Measurements from ENCODE around the gene ZNF556.
A peak's percentile ranks its signal among the peaks of the same experiment; 100 is the strongest.

ZNF556 gene

DNA sequence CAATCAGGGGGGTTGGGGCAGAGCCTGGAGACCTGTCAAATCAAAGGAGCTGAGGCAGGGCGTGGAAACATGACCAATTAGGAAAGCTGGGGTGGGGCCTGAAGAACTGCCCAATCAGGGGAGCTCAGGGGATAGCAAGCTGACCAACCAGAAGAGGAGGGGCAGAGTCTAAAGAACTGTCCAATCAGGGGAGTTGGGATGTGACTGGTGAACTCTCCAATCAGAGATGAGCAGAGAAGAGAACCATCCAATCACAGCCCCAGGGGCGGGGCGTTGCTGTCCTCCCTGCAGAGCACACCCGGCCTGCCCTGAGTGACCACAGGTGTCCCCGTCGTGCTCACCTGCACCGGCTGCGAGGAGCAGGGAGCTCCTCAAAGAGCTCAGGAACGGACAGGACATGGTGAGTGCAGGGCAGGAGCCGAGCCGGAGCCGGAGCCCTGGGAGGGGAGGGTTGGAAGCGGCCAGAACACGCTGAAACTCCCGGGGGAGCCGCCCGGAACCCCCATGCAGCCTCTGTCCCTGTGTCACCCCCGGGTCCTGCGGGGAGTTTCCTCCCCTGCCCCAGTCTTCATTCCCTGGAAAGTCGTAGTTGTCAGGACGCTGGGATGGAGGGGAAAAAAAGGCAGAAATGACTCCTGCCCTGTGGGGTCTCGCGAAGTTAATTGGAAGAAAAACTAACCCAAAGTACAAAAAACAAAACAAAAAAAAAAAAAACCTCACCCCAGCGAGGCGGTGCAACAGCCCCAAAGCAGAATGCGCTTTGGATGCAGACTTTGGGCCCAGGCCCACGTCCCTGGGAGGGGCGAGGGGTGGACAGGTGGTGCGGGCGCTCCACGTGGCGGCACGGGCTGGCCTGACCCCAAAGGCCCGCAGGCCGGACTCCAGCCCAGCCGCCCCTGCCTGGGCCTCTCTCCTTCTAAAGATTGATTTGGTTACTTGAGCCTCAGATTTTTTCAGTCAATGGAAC lies at the start of gene ZNF556:
Gene ZNF556, plus strand, starts transcription at position 311 of the 967 bp plus-strand sequence. Its CDS starts 87 bp downstream, at position 398.
- H3K4me3 ChIP-seq (ENCODE audit: low read depth, low read length): peak within 1 kb of the TSS; percentile 45
- no peak for DNase-seq (ENCODE audit: low read depth)

DNA sequence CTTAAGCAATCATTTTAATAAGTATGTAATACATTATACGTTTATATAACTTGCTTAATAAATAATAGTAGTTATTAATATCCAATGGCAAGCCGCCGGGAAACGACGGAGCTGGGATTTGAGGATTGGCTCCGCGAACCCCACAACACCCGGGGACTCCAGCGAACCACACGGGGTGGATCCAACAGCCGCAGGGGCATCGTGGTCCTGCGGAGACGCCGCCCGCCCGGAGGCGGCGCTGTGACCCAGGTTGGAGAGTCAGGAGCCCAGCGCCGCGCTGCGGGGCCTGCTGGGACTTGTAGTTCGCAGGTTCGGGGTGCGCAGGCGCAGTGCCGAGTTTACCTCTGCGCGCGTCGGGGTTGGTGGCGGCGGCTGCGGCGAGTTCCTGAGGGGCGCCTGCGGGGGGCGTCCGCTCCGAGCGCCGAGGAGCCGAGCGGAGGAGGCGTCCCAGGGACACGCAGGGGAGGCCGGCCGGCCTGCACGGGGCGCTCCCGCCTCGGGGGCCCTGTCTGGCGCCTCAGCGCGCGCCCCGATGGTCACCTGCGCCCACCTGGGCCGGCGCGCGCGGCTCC lies 47.5 kb upstream of the ZNF556 start, which contains the start of gene ZNF554:
Gene ZNF554, plus strand, starts transcription at position 329 of the 572 bp plus-strand sequence. Its CDS starts 204 bp downstream, at position 533.
- H3K4me3 ChIP-seq (ENCODE audit: low read depth, low read length): peak within 1 kb of the TSS; percentile 82
- peak; percentile 81 for DNase-seq (ENCODE audit: low read depth)

DNA sequence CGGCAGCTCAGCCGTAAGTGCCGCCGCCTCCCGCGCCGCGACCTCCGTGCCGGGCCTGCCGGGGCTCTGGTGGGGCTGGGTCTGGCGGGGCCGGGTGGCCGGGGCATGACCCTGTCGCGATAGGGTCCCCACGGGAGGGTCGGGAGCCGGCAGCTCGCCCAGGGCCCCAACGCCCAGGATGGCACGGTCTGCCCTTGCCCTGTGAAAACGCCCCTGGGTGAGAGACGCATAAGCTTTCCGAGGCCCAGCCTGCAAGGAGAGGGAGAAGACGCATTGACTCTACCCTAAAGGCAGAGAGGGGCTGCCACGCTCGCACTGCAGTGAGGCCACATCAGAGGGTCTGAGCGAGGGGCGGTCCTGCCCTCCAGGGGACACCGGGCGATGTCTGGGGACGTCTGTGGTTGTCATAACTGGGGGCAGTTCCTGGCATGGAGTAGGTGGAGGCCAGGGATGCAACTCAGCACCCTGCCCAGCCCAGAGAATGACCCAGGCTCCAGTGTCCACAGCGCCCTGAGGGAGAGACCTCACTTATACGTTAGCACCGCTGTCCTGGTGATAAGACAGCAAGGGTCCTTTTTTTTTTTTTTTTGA lies 46.9 kb upstream of the ZNF556 start:
- peak overlapping the region; percentile 82 for H3K4me3 ChIP-seq (ENCODE audit: low read depth, low read length)
- DNase-seq (ENCODE audit: low read depth): no peak

DNA sequence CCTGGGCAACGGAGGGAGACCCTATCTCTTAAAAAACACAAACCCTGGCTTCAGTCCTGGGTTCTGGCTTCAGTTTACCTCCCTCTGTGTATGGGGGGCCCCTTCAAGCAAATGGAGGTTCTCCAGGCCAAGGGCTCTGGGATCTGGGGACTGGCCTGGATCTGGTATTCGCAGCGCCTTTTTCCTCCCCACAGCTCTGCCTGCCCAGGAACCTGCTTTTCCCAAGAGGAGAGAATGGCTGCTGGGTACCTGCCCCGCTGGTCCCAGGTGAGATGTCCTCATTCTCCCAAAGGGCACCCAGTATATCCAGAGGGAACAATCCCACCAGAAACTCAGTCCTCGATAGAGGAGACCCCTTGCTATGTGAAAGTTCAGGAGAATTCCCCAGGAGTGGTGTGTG lies 44.3 kb upstream of the ZNF556 start:
- H3K4me3 ChIP-seq (ENCODE audit: low read depth, low read length): no peak overlapping the region
- no peak for DNase-seq (ENCODE audit: low read depth)

DNA sequence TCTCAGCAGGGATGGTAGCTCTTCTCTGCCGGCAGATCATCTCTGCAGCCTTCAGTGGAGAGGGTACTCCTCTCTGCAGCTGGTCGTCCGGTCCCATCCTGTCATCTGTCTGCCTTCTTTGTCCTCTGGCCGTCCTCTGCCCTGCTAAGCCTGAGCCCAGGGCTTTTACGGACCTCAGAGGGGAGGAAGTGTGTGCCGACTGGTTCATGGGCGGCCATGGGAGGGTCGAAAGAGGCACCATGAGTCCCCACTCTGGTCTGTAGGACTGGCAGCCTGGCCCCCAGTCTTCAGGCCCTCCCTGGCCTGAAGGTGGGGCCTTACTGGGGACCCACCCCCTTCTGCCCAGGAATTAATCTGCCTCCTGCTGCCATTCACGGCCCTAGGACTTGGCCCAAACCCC lies 43.5 kb upstream of the ZNF556 start:
- no peak overlapping the region for H3K4me3 ChIP-seq (ENCODE audit: low read depth, low read length)
- DNase-seq (ENCODE audit: low read depth): no peak

DNA sequence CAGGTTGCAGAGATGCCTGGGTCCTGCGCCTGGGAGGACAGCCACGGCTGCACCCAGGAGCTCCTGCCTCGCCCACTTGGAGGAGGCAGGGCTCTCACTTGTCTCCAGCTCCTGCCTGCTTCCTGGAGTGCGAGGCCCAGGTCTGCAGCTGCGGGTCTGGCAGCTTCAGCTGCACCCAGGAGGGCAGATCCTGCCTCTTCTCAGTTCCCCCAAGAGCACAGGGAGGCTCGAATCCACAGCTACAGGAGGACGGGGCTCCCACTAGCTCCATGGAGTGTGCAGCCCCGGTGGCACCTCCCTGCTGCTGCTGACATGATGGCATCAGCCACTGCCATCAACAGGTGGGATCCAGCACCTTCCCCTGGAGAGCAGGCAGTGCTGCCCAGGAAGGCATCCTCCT lies 43.0 kb upstream of the ZNF556 start:
- DNase-seq (ENCODE audit: low read depth): no peak
- H3K4me3 ChIP-seq (ENCODE audit: low read depth, low read length): no peak overlapping the region

DNA sequence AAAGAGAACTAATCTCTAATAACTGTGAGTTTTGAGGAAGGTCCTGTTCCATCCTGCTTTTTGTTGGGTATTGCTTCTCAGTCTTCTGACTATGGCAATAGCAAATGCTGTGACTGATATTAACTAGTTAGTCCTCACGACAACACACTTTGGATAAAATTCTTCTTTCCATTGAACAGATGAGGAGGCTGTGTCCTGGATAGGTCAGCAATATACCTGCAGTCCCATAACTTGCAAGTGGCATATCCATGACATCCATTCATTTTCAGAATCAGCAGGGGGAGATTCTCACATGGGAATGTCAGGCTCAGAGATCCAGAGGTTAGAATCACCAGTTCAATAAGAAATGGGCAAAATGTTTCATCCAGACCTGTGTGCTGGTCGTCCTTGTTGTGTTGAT lies 40.1 kb upstream of the ZNF556 start:
- no peak for DNase-seq (ENCODE audit: low read depth)
- H3K4me3 ChIP-seq (ENCODE audit: low read depth, low read length): no peak overlapping the region

DNA sequence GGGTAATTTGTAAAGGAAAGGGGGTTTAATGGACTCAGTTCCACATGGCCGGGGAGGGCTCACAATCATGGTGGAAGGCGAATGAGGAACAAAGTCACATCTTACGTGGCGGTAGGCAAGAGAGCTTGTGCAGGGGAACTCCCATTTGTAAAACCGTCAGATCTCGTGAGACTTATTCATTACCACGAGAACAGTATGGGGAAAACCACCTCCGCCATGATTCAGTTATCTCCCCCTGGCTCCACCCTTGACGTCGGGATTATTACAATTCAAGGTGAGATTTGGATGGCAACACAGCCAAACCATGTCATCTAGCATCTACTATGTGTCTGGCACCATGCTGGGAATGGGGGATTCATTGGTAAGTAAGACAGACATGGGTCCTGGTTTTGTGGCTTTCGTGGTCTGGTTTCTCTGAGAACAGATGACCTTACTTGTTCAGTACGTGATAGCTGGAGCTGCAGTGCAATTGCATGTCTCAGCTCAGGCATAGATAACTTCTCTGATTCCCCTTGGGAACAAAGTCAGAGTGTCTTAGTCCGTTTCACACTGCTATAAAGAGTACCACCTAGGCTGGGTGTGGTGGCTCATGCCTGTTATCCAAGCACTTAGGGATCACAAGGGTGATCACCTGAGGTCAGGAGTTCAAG lies 39.2 kb upstream of the ZNF556 start:
- no peak for DNase-seq (ENCODE audit: low read depth)
- H3K4me3 ChIP-seq (ENCODE audit: low read depth, low read length): no peak overlapping the region

DNA sequence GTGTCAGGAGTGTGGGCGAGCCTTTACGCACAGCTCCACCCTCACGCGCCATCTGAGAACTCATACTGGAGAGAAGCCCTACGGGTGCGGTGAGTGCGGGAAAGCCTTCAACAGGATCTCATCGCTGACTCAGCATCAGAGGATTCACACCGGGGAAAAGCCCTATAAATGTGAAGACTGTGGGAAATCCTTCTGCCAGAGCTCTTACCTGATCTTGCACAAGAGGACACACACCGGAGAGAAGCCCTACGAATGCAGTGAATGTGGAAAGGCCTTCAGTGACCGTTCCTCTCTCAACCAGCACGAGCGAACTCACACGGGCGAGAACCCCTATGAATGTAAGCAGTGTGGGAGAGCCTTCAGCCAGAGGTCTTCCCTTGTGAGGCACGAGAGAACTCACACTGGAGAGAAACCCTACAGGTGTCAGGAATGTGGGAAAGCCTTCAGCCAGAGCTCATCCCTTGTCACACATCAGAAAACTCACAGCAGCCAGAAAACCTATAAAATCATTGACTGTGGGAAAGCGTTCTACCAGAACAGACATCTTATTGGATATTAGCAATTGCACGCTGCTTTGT lies 32.8 kb upstream of the ZNF556 start:
- no peak overlapping the region for H3K4me3 ChIP-seq (ENCODE audit: low read depth, low read length)
- DNase-seq (ENCODE audit: low read depth): no peak

DNA sequence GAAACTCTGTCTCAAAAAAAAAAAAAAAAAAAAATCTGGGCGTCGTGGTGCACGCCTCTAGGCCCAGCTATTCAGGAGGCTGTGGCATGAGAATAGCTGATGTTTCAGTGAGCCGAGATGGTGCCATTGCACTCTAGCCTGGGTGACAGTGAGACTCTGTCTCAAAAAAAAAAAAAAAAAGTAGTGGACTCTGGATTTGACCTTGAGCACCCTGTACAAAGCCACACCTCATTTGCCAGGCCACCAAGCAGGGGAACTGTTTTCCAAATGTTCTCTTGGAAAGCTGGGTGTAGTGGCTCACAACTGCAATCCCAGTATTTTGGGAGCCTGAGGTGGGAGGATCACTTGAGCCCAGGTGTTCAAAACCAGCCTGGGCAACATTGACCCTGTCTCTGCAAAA lies 29.7 kb upstream of the ZNF556 start:
- no peak overlapping the region for H3K4me3 ChIP-seq (ENCODE audit: low read depth, low read length)
- no peak for DNase-seq (ENCODE audit: low read depth)

DNA sequence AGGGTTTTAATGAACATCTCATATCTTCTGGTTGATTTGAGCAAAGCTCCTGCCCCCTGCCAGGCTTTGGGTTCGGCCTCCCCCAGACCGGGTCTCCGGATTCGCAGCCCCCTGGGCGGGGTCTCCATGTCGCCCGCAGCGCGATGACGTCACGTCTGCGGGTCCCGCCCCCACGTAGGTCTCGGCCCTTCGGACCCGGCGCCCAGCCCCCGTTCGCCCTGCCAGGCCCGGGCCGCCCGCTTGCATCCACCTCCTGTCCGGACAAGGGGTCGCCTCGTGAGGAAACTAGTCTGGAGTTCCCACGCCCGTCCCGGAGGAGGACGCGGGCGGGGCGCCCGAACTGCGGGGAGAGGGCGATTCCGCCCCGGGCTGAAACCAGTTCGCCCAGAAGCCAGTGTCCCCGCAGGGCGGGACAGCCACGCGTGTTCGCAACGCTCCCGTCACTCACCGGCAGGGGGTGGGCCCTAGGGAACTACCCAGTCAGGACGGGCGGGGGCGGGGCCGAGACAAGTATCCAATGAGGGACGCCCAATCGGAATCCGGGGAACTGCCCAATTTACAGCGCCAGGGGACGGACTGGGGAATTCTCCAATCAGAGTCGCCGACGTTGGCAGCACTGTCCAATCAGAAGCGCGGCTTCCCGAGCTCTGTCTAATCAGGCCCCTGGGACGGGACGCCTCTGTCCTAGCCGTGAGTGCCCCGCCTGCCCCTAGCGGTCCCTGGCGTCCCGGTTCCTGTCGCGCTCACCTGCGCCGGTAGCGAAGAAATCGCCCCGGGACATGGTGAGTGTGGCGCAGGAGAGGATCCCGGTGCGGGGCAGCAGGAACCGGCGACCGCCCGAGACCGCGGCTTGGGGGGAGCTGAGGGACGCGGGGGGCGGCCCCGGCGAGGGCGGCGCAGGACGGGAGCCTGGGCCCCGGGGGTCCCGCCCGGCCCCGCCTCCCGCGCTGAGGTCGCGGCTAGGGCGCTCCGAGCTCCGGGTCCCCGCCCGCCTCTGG lies 26.0 kb upstream of the ZNF556 start, which contains the start of gene ZNF555:
Gene ZNF555, plus strand, starts transcription at position 682 of the 998 bp plus-strand sequence. Its CDS starts 98 bp downstream, at position 780.
- peak within 1 kb of the TSS; percentile 78 for H3K4me3 ChIP-seq (ENCODE audit: low read depth, low read length)
- peak; percentile 95 for DNase-seq (ENCODE audit: low read depth)

DNA sequence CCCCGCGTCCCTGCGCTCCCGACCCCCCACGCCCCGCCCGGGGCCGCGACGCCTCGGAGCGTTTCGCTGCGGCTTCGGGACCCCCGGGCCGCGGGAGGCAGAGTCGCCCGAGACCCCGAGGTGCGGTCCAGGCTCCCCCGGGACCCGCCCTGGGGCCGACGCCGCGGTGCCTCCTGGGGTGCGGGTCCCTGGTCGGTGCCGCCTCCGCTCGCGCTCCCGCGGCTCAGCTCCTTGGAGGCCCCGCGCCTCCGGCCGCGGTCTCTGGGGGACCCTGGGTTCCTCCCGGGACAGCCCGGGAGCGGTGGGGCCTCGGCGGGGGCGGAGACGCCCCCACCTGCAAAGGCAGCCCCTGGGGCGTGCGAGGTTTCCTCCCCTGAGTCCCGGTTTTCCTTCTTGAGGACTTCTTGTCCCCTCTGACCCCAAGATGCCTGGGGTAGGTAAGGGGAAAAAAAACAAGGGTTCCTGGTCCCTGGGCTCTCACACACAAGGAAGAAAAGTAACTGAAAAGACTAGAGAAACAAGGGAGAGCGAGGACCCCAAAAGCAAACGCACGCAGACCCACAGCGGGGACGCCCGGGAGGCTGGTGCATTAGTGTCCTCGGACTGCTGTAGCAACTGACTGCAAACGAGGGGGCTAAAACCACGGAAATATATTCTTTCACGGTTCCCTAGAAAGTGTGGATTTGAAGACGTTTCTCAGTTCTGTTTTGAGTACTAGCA lies 25.1 kb upstream of the ZNF556 start:
- DNase-seq (ENCODE audit: low read depth): no peak
- peak overlapping the region; percentile 78 for H3K4me3 ChIP-seq (ENCODE audit: low read depth, low read length)

DNA sequence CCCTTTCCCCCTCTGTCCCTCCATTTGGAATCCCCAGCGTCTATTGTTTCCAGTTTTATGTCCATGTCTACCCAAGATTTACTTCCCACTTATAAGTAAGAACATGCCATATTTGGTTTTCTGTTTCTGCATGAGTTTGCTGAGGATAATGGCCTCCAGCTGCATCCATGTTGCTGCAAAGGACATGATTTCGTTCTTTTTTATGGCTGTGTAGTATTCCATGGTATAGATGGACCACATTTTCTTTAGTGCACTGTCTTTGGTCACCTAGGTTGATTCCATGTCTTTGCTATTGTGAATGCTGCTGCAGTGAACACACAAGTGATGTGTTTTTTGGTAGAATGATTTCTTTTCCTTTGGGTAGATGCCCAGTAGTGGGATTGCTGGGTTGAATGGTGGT lies 22.0 kb upstream of the ZNF556 start:
- no peak overlapping the region for H3K4me3 ChIP-seq (ENCODE audit: low read depth, low read length)

DNA sequence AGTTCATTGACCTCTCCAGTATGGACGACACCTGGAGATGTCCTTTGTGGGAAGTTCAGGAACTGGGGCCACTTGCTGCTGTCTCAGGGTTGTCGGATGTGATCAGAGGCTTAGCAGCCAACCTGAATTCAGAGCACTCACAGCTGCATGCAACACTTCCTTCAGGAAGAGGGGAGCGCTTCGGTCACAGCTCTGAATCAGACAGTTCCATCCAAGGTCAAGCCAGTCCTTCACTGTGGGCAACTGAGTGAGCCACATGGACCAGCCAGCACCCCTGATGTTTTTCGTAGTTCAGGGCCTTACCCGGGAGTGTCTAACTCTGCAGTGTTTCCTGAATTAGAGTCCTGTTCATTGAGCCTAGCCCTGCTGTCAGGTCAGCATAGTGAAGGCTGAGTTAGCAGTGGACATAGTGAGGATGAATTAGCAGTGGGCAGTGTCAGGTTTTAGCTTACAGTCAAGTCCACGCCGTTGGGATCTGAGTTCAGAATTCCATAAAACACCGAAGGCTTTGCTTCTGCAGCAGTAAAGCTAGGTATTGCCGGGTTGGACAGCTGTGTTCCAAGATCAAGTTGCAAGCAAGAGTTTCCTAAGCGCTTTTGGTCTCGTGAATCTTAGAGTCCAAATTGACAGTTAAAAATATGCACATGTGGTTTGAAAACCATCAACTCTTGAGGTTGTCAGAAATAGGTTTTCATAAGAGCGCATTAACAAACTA lies 20.8 kb upstream of the ZNF556 start:
- H3K4me3 ChIP-seq (ENCODE audit: low read depth, low read length): no peak overlapping the region
- DNase-seq (ENCODE audit: low read depth): peak; percentile 17

More for the DNA sequence above, 22.0 kb upstream of the ZNF556 start:
- no peak for DNase-seq (ENCODE audit: low read depth)

DNA sequence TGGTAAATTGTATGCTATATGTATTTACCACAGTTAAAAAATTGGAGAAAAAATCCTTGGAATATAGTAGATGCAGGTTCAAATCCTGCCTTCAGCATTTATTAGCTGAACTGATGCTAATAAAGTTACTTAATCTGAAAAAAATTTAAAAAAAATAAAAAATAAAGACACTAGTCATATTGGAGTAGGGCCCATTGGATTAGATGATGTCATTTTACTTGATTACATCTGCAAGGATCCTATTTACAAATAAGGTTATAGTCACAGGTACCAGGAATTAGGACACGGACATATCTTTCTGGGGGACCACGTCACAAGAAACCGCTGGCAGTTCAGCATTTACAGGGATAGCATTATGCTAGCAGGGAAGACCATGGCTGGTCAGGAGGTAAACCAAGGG lies 19.6 kb upstream of the ZNF556 start:
- no peak overlapping the region for H3K4me3 ChIP-seq (ENCODE audit: low read depth, low read length)
- DNase-seq (ENCODE audit: low read depth): no peak

DNA sequence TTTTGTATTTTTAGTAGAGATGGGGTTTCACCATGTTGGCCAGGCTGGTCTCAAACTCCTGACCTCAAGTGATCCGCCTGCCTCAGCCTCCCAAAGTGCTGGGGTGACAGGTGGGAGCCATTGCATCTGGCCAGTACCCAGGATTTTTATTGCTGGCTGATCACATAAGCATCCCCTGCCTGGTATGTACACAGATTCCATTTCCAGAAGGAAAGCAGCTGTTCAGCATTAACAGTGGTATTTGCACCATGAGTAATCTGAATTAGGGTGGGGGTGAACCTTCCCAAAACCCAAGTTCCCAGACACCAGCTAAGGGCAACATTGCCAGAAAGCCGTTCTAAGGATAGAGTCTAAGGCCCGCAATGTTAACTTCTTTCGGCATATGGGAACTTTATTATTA lies 18.5 kb upstream of the ZNF556 start:
- H3K4me3 ChIP-seq (ENCODE audit: low read depth, low read length): no peak overlapping the region
- peak; percentile 18 for DNase-seq (ENCODE audit: low read depth)
